Activated CD4-positive, CD25-positive, alpha-beta regulatory T cell (primary cell): ENCODE measurements around the gene SIGMAR1.
"Not testable (repeated sequence)": the region's sequence is repeated elsewhere in the genome, so short reads cannot be mapped to it uniquely, and the experiment has no call there.

ENCODE experiments used
- DNase-seq, 4 experiments: peaks; one replicate each; lab custom pipeline; 2025; lab: John Stamatoyannopoulos, UW

The SIGMAR1 gene

DNA sequence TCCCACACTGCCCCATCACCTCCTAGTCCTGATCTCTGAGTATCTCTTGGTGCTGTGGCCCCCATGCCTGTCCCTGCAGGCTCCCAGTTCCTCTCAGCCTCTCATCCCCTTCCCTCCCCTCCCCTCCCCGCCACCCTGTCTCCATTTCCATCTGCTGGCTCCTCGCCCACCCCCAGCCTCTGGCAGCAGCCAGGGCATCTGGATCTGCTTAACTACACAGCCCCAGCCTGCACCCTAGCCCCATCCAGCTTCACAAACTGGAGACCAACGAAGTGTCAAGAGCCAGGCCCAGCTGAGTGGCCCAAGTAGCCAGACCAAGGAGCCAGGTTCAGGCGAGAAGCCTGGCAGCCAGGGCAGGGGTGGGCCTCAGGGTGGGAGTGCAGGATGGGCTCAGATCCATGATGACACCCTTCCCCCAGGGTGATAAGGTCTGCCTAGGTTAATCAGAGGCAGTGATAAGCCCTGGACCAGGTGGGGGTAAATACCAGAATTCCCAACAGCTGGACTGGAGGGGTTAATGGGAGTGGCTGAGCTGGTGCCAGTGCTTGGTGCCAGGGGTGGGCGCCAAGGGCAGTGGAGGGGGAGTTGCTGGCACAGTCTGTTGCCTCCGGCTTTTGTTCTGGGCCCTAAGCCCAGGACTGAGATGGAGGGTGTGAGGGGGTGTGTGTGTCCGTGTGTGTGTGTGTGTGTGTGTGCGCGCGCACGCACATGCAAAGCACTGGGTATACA lies 16.9 kb upstream of the SIGMAR1 start:
- DNase-seq, result no peak

DNA sequence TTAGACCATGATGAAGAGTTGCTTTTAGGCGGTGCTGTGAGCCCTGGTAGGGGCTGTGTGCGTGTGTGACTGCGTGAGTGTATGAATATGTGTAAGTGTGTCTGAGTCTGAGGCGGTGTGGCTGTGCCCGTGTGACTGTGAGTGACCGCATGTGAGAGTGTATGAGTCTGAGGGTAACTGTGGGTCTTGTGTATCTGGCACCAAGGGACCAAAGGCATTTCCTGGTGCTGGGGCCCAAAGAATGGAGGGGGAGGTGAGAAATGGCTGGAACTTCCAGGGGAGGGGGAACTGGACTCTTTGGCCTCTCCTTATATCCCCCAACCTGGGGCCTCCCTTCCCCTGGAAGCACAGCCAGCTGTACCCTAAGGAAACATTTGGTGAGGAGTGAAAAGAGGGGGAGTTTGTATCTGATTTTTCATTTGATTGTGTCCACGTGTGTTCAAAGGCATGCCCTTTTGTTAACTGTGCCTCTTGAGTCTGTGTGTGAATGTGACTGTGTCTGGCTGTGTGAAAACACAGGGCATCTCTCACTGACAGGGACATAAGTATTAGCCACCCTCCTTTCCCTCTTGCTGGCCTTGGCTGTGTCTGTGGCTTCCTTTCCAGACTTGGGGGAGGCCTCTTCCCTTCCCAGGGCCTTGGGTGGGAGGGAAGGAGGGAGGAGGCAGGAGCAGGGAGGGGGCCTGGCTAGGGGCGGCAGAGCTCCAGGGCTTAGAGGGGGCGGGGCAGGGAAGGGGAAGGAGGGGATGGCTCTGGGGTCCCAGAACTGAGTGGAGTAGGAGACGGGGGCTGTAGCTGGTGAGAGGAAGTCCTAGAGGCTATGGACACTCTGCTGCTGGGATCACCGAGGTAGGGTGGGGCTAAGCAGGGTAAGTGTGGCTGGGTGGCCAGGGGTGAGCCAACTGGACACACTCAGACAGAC lies 15.8 kb upstream of the SIGMAR1 start:
- DNase-seq, result no peak

DNA sequence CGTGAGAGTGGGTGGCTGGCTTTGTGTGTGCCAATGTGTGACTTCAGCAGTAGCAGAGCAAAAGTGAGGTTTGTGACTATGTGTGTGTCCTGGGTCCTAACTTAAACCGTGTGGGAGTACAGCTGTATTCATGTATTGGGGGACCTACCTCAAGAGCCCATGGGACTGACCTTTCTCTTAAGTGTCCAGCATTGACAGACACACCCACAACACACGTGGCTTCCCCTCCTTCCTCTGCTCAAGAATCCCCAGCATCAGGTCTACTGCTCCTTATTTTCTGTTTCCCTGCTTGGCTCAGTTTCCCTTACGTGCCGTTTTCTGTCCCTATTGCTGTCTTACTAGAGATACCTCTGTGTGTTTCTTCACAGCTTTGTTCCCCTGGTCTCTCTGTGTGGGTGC lies 15.0 kb upstream of the SIGMAR1 start:
- DNase-seq, result no peak

DNA sequence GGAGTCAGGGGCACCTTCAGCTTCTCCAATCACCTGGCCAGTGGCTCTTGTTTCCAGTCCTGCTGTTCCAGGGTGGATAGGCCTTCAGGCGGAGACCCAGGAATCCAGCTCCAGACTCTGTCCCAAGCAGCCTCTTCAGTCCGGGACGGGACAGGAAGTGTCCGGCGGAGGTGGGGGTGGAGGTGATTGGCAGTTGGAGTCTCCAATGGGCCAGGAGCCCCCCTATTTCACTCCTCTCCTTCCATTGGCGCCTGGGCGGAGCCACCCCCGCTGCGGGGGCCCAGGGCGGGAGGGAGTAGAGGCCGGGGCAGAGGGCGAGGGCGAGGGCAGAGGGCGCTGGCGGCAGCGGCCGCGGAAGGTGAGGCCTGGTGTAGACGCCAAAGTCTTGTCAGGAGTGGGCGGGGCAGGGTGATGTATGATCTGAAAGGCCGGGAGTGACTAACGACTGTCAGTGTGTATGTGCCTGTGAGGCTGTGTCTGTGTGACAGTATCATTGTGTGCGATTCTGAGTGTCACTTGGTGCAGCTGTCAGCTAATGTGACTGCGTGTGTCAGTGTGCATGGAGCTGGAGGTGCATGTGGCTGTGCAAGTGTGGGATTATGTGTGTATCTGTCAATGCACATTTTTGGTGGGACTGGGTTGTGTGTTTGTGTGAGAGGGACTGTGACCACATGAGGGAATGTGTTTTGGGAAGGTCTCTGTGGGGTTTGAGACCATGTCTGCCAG lies 14.5 kb upstream of the SIGMAR1 start, which contains the start of gene IL11RA:
TSS of gene IL11RA (plus strand) at position 310 of the 726 bp plus-strand sequence. CDS start 3,033 bp downstream, outside the sequence.
- no peak for DNase-seq

DNA sequence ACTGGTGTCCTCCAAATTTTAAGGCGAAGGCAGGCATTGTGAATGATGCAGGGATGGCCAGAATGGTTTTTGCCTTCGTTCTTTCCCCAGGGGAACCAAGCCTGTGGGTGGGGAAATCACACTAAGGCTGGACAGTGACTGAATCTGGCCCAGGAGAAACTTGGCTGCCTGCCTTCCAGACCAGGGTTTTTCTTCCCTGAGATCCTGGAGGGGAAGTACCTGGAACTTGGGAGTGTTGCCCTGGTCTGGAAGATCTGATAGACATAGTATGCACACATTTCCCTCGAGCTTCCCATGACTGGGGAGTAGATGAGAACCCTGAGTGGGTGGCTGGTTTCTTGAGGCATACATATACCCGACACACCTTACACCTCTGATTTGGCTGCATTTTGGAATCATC lies 13.7 kb upstream of the SIGMAR1 start:
- DNase-seq, result no peak

DNA sequence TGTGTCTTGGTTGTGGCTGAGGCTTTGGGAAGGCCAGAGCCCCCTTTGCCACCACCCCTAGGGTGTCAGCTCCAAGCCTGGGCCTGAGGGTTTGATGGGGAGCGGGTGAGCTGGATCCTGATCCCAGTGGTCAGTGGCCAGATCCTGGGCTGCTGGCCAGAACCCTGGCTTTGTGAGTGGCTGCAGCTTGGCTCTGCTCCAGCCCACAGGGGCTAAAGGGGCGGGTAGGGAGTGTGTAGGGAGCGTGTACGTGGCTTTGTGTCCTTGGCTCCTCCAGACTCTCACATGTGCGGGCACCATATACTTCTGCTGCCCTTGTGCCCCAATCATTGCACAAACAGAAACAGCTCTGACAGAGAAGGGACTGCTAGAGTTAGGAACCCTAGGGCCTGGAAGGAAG lies 13.2 kb upstream of the SIGMAR1 start:
- no peak for DNase-seq

DNA sequence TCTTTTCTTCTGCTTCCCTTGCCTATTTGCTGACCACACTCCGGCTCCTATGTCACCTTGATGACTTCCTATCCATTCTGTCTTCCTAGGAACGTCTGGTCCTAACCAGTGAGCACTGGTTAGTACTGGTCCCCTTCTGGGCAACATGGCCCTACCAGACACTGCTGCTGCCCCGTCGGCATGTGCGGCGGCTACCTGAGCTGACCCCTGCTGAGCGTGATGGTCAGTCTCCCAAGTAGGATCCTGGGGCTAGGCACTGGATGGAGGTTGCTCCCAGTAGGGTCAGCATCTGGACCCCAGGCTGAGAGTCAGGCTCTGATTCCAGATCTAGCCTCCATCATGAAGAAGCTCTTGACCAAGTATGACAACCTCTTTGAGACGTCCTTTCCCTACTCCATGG lies 11.1 kb upstream of the SIGMAR1 start:
- DNase-seq, result no peak

DNA sequence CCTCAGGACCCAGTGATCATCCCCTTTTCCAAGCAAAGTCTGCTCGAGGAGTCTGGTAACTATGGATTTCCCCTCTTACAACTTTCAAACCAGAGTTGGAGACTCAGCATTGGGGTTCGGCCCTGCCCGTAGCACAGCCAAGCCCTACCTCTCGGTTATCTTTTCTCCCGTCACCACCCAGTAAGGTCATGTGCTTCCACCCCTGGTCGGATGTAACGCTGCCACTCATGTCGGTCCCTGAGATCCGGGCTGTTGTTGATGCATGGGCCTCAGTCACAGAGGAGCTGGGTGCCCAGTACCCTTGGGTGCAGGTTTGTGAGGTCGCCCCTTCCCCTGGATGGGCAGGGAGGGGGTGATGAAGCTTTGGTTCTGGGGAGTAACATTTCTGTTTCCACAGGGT lies 10.1 kb upstream of the SIGMAR1 start:
- no peak for DNase-seq

DNA sequence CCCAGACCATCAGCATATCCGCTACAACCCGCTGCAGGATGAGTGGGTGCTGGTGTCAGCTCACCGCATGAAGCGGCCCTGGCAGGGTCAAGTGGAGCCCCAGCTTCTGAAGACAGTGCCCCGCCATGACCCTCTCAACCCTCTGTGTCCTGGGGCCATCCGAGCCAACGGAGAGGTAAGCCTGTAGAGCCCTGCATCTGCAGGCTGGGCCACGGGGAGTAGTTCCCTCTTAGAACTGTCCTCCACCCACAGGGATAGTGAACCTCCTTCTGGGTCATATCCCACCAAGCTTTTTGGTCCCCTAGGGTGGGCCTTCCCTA lies 9.5 kb upstream of the SIGMAR1 start:
- no peak for DNase-seq

DNA sequence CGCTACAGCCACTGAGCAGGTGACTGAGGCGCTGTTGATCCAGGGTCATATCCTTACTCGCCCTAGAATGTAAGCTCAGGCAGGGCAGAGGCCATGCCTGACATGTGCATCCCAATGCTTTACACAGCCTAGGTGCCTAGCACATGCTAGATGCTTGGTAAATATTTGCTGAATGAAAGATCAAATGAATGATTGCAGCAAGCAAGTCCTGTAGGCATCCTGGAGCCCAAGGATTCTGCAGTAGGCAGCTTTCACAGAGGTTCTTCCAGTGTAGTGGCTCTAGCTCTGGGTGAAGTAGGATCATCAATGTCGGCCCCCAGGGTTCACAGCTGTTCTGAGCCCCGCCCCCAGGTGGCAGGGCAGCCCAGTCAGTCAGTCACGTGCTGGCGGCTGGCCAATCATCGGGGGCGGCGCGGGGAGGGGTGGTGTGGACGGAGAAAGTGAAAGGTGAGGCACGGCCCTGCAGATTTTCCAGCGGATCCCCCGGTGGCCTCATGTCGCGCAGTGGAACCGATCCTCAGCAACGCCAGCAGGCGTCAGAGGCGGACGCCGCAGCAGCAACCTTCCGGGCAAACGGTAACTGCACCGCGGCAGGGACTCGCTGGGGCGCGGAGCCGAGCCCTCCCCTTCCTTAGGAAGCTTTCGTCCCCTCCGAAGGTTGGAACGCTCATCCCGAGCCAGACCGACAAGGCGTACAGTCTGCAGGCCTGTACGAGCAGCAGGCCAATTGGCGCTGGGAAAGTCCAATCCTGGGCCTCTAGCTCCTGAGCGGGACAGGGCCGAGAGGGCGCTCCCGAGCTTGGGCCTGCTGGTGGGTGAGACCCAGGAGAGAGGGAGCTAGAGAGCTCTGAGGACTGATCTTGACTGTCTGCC lies 8.9 kb upstream of the SIGMAR1 start, which contains the start of gene GALT:
TSS of gene GALT (plus strand) at position 465 of the 873 bp plus-strand sequence. CDS start at position 495, 30 bp downstream.
- DNase-seq, result peak; percentile 87 to 95 (median 92)

DNA sequence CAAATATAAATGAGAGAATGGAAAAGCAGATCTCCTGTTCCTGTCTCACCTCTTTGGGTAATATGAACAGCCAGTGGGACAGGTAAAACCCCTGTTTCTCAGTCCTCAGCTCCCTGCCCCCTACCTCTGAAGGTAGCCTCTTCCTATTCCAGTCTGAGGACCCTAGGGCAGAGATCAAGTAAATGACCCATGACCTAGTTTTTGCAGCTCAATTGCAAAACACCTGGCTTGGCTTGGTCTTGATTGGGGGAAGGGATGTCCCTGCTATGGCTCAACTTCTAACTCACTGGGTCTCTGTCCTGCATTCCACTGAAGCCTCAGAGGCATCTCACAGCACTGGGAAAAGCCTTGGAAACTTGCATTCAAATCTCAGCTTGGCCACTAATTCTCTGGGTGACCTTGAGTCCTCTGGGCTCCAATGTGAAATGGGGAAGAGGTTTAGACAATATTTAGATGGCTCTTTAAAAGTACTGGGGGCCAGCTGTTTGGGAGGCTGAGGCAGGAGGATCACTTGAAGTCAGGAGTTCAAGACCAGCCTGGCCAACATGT lies 7.3 kb upstream of the SIGMAR1 start:
- DNase-seq, result no peak

DNA sequence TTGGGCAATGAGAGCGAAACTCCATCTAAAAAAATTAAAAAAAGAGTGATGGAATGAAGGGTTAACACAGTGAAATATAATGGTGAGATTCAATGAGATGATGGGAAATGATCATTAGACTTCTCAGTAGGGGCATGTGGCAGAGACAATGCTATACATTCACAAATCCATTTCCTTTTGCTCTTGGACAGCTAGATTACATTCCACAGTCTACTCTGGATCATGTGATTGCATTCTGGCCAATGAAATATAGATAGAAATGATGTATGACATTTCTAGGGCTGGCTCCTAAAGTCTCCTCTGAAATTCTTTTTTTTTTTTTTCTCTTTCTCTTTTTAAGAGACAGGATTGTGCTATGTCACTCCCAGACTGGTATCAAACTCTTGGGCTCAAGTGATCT lies 5.1 kb upstream of the SIGMAR1 start:
- no peak for DNase-seq

DNA sequence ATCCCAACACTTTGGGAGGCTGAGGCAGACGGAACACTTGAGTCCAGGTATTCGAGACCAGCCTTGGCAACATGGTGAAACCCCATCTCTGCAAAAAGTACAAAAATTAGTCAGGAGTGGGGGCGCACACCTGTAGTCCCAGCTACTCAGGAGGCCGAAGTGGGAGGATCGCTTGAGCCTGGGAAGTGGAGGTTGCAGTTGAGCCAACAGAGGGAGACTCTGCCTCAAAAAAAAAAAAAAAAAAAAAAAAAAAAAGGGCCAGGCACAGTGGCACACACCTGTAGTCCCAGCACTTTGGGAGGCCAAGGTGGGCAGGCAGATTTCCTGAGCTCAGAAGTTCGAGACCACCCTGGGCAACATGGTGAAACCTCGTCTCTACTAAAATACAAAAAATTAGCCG lies 1.7 kb upstream of the SIGMAR1 start:
- DNase-seq, result not testable (repeated sequence)

DNA sequence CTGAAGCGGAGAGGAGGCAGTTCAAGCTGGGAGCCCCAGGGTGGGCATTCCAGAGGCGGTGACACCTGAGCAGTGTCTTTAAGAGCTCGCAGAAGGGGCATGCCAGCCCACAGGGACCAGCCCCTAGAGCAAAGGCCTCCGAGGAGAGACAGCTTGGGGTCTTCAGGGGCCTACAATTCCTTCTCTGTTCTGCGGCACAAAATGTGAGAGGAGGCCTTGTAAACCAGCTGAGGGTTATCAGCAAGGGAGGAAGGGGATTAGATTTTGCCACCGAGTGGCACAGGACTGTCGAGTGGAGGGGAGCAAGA lies 505 bp upstream of the SIGMAR1 start:
- no peak for DNase-seq

DNA sequence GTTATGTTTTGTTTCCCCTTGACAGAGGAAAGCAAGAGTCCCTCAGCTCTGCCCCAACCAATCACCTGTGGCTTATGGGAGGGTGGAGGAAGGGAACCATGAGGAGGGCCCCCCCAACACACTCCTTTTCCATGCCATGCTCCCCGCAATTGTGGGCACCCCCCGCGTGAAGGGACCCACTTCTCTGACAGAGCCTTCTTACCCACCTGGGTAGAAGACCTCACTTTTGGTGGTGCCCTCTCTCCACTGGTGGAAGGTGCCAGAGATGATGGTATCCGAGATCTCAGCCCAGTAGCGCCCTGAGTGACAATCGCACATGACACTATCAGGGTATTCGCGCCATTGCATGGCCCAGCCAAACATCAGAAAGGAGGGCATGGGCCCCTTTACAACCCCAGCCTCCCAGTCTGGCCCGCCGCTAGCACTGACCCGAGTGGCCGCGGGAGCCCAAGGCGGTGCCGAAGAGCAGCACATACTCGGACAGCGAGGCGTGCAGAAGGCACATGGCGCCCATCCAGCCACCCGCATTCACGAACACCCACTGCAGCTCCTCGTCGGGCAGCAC lies 714 bp downstream of the SIGMAR1 start:
- DNase-seq, result peak in 1 of 4 experiments; percentile 18

DNA sequence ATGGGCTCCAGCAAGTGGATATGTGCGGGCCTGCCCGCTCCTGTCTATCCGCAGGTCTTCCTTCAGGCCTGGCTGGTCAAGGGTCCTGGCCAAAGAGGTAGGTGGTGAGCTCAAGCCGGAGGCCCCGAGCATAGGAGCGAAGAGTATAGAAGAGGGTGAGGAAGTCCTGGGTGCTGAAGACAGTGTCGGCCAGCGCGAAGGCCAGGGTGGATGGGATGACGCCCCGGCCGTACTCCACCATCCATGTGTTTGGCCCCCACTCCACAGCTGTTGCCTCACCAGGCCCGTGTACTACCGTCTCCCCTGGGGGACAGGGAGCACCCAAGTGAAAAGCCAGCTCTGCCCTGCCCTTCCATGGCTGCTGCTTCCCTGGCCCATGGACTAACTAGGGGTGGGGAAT lies 2.0 kb downstream of the SIGMAR1 start:
- DNase-seq, result no peak

DNA sequence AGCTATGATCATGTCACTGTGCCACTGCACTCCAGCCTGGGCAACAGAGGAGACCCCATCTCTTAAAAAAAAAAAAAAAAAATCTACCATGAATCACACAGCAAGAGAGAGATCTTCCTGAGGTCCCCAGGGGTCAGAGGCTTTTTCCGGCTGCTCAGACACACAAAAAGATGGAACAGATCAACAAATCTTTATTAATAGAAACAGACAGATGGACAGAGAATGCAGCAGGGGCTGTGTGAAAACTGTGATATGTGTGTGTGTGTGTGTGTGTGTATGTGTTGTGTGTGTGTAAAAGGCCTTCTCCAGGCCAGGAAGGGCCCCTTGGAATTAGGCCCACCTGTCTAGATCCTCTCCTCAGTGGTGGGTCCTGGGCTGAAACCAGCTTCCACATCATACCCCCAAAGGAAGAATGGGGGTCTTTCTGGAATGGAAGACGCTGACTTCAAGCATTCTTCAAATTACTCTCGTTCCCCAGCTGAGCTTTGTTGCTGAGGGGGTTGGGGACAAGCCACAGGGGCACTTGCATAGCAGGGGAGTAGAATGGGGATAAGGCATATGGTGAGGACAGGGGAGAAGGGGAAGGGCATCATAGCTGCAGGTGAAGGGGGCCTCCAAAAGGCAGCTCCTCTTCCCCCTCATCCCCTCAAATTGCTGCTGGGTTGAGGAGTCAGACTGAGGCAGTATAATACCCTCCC lies 2.9 kb downstream of the SIGMAR1 start:
- DNase-seq, result no peak

DNA sequence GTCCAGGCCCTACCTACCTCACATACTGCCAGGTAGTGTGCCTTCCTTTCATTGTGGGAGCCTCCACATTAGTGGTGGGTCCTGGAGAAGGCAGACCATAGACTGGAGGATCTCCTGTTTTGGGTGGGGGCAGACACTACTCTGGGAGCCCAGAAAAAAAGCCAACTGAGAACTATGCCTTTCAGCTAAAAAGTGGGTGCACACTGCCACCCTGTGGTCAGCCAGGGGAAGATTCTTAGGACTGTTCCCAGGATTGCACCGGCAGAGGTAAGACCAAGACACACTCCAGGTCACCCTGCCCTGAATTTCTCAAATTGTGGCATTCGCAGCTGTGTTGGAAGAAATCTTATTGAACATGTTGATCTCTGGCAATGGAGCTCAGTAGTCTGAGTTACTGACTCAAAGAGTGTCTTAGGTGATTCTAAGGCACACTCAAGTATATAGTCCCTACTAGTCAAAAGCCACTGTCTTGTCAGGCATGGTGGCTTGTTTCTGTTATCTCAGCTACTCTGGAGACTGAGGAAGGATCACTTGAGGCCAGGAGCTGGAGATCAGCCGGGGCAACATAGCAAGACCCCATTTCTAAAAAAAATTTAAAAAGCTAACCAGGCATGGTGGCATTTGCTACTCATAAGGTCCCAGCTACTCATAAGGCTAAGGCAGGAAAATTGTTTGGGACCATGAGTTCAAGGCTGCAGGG lies 3.6 kb downstream of the SIGMAR1 start:
- DNase-seq, result peak; percentile 48 to 64 (median 58)

DNA sequence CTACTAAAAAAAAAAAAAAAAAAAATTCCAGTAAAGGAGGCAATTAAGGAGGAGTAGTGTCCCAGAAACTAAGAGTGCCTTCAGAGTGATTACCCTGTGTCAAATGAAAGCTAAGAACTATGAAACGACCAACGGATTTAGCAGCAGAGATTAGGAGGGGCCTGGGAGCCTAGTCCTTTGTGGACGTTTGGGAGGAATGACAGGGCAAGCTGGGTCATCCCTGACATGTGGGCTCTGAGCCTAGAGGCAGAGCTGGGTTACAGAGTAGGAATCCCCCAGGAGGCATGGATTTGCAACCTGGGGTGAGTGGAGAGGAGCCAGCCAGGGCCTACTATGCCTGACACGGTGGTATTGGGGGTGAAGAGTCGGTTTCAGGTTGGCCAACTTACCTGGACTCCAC lies 4.4 kb downstream of the SIGMAR1 start:
- DNase-seq, result no peak
